K562 (cell line): ENCODE measurements around the gene EVC. TPM values are rescaled to one million over a fixed set of nuclear protein-coding genes. Genes with fewer than 3 reads are reported as not detected.

ENCODE experiments used
- GATAD2A ChIP-seq: fragments of 450-650 bp; IDR thresholded peaks from 2 replicates; pipeline ENCODE4 v1.6.1; 2017
- LCOR ChIP-seq: sonication (generic); formaldehyde crosslinking; IDR thresholded peaks from 2 replicates; pipeline ENCODE4 v1.8.0; 2022; ENCODE audit warnings: mild to moderate bottlenecking, missing genetic modification reagents
- MCM2 ChIP-seq: fragments of 450-650 bp; IDR thresholded peaks from 2 replicates; pipeline ENCODE4 v1.6.1; 2017; ENCODE audit warnings: low read depth, mild to moderate bottlenecking
- PYGO2 ChIP-seq: fragments of 450-650 bp; IDR thresholded peaks from 2 replicates; pipeline ENCODE4 v1.6.1; 2016; ENCODE audit warnings: mild to moderate bottlenecking, missing genetic modification characterization, moderate library complexity, missing compliant biosample characterization
- RAD51 ChIP-seq: fragments of 450-650 bp; IDR thresholded peaks from 2 replicates; pipeline ENCODE4 v1.7.1; 2016; ENCODE audit warnings: low read depth, mild to moderate bottlenecking, borderline replicate concordance
- SMAD1 ChIP-seq: fragments of 150-350 bp; IDR thresholded peaks from 2 replicates; pipeline ENCODE4 v1.6.1; 2014; ENCODE audit warnings: low read length, low read depth; ENCODE audit not compliant: partially characterized antibody
- ZNF12 ChIP-seq: sonication (generic); formaldehyde crosslinking; IDR thresholded peaks from 2 replicates; pipeline ENCODE4 v1.4.0; 2020; ENCODE audit warnings: mild to moderate bottlenecking, missing genetic modification reagents
- ZNF584 ChIP-seq: fragments of 200-800 bp; sonication (Bioruptor generic); IDR thresholded peaks from 2 replicates; pipeline ENCODE4 v1.6.1; 2016; ENCODE audit warnings: low read depth, mild to moderate bottlenecking, missing genetic modification characterization, missing compliant biosample characterization
- ZNF699 ChIP-seq: fragments of 250-450 bp; sonication (Bioruptor Pico); IDR thresholded peaks from 2 replicates; pipeline ENCODE4 v1.8.0; 2021; ENCODE audit warnings: mild to moderate bottlenecking, moderate library complexity; ENCODE audit not compliant: insufficient replicate concordance
- ZSCAN29 ChIP-seq: fragments of 450-650 bp; IDR thresholded peaks from 2 replicates; pipeline ENCODE4 v1.6.1; 2017
- polyA plus RNA-seq, 8 experiments: library from polyadenylated mRNA; depleted of rRNA in 4 of 8; stranded (reverse) in 5 of 8; unstranded in 3 of 8; fragments of >200 nt; fragmentation: Nextera tagmentation in 2 of 8; fragmentation: Illumina TruSeq in 1 of 8; extraction: Ambion mirVana in 2 of 8; extraction: Trizol in 1 of 8; gene quantifications; 2 replicates each; pipeline versions ENCODE4 v1.2.1 to v1.2.3, GENCODE V29; 2011 to 2014; ENCODE audit warnings: inconsistent platforms in 1 of 8, missing spikeins in 1 of 8
- total RNA-seq, 7 experiments: library from RNA; depleted of rRNA in 6 of 7; stranded (reverse); fragments of >200 nt in 6 of 7; fragmentation: Illumina TruSeq in 2 of 7; extraction: Trizol in 2 of 7; gene quantifications; 2 replicates each; pipeline versions ENCODE4 v1.2.1 to v1.2.3, GENCODE V29; 2011 to 2021; ENCODE audit warnings: low replicate concordance in 1 of 7
- TF ChIP-seq, protein P1 (sequence below): fragments of 450-650 bp; IDR thresholded peaks from 2 replicates; pipeline ENCODE4 v1.6.1; 2016; ENCODE audit warnings: low read depth
- TF ChIP-seq, protein P2 (sequence below): sonication (generic); formaldehyde crosslinking; IDR thresholded peaks from 2 replicates; pipeline ENCODE4 v1.8.1; 2023; ENCODE audit warnings: mild to moderate bottlenecking, missing genetic modification reagents
- TF ChIP-seq, protein P3 (sequence below): IDR thresholded peaks from 2 replicates; pipeline ENCODE4 v1.6.1; 2011; ENCODE audit not compliant: insufficient read length; ENCODE audit errors: extremely low read depth
- TF ChIP-seq, protein P4 (sequence below): sonication (generic); formaldehyde crosslinking; IDR thresholded peaks from 2 replicates; pipeline ENCODE4 v1.8.0; 2022; ENCODE audit warnings: missing genetic modification reagents, mild to moderate bottlenecking, borderline replicate concordance

The EVC gene
- total and polyA plus RNA-seq, 9 of the 15 experiments (the other 6 are each of a cell fraction or from before 2014, with no cell fraction given) = 0.03 to 3.2 (median 1.1) TPM

DNA sequence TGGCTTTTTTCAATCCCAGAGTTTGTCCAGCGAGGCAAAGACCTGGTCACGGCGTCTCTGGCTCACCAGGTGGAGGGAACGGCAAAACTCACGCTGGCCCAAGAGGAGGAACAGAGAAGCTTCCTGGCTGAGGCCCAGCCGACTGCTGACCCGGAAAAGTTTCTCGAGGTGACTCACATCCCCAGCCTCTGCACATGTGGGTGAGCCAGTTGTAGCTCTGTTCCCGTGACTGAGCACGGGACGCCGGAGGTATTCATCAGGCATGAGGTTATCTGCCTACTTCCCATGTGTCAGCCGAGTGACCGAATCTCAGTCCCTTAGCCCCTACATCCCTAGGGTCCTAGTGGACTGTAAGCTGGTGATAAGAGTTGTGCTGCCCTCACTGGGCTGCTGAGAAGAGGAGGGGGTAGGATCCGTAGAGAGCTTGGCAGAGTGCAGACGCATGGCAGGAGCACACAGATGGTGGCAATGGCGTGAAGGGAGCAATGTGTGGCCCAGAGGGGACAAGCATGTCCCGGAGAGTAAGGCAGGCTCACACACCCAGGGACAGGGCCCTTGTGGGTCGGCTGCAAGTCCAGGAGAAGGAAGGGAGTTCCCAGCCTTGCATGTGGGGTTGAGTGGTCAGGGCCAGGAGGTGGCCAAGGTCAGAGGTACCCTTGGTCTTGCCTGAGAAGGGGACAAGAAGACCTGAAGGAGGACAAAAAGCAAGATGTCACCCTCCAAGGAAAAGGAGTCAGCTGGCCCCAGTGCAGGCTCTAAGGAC lies 42.9 kb downstream of the EVC start (continued):
- TF ChIP-seq, protein P1, sequence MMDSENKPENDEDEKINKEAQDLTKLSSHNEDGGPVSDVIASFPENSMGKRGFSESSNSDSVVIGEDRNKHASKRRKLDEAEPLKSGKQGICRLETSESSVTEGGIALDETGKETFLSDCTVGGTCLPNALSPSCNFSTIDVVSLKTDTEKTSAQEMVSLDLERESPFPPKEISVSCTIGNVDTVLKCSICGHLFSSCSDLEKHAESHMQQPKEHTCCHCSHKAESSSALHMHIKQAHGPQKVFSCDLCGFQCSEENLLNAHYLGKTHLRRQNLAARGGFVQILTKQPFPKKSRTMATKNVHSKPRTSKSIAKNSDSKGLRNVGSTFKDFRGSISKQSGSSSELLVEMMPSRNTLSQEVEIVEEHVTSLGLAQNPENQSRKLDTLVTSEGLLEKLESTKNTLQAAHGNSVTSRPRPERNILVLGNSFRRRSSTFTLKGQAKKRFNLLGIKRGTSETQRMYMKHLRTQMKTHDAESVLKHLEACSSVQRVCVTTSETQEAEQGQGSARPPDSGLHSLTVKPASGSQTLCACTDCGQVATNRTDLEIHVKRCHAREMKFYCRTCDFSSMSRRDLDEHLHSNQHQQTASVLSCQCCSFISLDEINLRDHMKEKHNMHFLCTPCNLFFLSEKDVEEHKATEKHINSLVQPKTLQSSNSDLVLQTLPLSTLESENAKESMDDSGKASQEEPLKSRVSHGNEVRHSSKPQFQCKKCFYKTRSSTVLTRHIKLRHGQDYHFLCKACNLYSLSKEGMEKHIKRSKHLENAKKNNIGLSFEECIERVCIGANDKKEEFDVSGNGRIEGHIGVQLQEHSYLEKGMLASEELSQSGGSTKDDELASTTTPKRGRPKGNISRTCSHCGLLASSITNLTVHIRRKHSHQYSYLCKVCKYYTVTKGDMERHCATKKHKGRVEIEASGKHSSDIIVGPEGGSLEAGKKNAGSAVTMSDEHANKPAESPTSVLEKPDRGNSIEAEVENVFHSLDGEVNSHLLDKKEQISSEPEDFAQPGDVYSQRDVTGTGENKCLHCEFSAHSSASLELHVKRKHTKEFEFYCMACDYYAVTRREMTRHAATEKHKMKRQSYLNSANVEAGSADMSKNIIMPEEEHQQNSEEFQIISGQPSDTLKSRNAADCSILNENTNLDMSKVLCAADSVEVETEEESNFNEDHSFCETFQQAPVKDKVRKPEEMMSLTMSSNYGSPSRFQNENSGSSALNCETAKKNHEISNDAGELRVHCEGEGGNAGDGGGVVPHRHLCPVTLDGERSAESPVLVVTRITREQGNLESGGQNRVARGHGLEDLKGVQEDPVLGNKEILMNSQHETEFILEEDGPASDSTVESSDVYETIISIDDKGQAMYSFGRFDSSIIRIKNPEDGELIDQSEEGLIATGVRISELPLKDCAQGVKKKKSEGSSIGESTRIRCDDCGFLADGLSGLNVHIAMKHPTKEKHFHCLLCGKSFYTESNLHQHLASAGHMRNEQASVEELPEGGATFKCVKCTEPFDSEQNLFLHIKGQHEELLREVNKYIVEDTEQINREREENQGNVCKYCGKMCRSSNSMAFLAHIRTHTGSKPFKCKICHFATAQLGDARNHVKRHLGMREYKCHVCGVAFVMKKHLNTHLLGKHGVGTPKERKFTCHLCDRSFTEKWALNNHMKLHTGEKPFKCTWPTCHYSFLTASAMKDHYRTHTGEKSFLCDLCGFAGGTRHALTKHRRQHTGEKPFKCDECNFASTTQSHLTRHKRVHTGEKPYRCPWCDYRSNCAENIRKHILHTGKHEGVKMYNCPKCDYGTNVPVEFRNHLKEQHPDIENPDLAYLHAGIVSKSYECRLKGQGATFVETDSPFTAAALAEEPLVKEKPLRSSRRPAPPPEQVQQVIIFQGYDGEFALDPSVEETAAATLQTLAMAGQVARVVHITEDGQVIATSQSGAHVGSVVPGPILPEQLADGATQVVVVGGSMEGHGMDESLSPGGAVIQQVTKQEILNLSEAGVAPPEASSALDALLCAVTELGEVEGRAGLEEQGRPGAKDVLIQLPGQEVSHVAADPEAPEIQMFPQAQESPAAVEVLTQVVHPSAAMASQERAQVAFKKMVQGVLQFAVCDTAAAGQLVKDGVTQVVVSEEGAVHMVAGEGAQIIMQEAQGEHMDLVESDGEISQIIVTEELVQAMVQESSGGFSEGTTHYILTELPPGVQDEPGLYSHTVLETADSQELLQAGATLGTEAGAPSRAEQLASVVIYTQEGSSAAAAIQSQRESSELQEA = no peak
- TF ChIP-seq MCM2 (no peak), PYGO2 (tag) (no peak), ZNF584 (peak; percentile 64; the same call in 1 of the 2 replicates), LCOR (CRISPR knock-in tag) (no peak), SMAD1 (no peak), ZSCAN29 (no peak), GATAD2A (no peak), ZNF699 (CRISPR knock-in tag) (no peak), ZNF12 (no peak), RAD51 (no peak)
- TF ChIP-seq, protein P2, sequence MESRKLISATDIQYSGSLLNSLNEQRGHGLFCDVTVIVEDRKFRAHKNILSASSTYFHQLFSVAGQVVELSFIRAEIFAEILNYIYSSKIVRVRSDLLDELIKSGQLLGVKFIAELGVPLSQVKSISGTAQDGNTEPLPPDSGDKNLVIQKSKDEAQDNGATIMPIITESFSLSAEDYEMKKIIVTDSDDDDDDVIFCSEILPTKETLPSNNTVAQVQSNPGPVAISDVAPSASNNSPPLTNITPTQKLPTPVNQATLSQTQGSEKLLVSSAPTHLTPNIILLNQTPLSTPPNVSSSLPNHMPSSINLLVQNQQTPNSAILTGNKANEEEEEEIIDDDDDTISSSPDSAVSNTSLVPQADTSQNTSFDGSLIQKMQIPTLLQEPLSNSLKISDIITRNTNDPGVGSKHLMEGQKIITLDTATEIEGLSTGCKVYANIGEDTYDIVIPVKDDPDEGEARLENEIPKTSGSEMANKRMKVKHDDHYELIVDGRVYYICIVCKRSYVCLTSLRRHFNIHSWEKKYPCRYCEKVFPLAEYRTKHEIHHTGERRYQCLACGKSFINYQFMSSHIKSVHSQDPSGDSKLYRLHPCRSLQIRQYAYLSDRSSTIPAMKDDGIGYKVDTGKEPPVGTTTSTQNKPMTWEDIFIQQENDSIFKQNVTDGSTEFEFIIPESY (CRISPR knock-in tag) = no peak
- TF ChIP-seq, protein P3, sequence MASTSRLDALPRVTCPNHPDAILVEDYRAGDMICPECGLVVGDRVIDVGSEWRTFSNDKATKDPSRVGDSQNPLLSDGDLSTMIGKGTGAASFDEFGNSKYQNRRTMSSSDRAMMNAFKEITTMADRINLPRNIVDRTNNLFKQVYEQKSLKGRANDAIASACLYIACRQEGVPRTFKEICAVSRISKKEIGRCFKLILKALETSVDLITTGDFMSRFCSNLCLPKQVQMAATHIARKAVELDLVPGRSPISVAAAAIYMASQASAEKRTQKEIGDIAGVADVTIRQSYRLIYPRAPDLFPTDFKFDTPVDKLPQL = no peak
- TF ChIP-seq, protein P4, sequence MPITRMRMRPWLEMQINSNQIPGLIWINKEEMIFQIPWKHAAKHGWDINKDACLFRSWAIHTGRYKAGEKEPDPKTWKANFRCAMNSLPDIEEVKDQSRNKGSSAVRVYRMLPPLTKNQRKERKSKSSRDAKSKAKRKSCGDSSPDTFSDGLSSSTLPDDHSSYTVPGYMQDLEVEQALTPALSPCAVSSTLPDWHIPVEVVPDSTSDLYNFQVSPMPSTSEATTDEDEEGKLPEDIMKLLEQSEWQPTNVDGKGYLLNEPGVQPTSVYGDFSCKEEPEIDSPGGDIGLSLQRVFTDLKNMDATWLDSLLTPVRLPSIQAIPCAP = no peak
